Smooth muscle cell of bladder (primary cell): Measurements from ENCODE around the gene PROK1. TPM values are rescaled to one million over a fixed set of nuclear protein-coding genes. Genes with fewer than 3 reads are reported as not detected.

Experiments
- total RNA-seq: library from RNA; depleted of rRNA; stranded (reverse); fragments of >200 nt; gene quantifications from 2 replicates; pipeline ENCODE4 v1.2.3, GENCODE V29; 2014

PROK1 gene, protein sequence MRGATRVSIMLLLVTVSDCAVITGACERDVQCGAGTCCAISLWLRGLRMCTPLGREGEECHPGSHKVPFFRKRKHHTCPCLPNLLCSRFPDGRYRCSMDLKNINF
- total RNA-seq, result 0.14 TPM in 1 of 2 replicates, not detected in the other

DNA sequence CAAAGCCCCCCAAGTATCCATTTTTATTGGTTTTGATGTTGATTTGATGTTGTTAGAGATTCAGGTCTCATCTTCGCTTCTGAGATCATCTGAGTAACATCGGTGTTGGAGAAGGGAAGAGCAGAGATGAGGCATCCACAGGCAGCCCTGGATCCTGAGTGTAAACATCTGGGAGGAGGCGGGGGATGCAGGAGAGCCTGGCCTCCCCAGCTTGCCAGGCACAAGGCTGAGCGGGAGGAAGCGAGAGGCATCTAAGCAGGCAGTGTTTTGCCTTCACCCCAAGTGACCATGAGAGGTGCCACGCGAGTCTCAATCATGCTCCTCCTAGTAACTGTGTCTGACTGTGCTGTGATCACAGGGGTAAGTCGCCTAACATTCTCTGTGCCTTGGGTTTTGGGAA is at the start of gene PROK1:
Gene PROK1, plus strand, starts transcription at position 221 of the 400 bp plus-strand sequence. Its CDS starts 68 bp downstream, at position 289.

DNA sequence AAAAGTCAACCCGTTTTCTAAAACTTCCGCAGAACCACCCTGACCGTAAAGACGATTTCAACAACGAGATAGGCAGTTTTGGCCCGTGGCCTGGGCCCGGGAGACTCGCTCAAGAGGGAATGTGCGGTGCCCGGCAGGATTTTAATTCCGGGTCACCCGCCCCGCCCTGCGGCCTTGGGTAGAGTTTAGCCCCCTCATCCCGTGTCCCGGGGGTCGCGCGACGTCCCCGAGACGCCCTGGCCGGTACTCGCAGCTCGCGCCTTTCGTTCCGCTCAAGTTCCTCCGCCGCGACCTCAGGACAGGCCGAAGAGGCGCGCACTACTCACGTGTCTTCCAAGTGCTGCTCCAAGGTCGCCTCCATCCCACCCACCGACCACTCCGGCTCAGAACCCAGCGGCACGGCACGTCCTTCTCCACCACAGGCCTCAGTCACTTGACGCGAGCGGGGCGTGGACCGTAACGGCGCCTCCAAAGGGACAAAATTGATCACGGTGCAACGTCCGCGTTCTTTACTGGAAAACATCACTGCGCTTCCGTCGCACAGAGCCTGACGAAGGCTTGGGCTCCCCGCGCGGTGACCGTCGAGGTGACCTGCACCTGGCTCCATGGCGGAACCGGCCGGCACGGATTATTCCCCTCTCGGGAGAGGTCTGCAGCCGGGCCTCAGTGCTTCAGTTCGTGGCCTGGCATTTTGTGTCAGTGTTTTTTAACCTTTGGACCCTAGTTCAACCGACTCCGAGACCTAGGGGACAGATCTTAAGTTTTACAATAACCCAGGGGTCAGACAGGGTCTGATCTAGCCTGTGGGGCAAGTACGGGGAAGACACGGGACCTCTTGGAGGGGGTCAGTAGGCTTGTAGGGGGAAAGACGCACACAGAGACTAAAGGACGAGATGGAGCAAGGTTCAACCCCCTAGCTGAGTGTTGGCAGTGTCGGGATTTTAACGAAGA is 43.4 kb upstream of the PROK1 start, which contains the start of gene LAMTOR5:
Gene LAMTOR5, minus strand, starts transcription at position 435 of the 951 bp plus-strand sequence. Its CDS starts 74 bp downstream, at position 361.

Other genes starting within 250 kb of the PROK1 start
- gene KCNC4, start 240.8 kb upstream of the PROK1 start, total RNA-seq, result 0.57 and 2.8 TPM in 2 replicates
- gene RBM15, start 111.8 kb upstream of the PROK1 start, total RNA-seq, result 25.6 and 27.6 TPM in 2 replicates
- 91.4 and 414 TPM in 2 replicates for gene SLC16A4, start 60.1 kb upstream of the PROK1 start, total RNA-seq
- gene LAMTOR5, start 43.5 kb upstream of the PROK1 start, total RNA-seq, result 66.4 and 97.6 TPM in 2 replicates
- under 0.01 TPM in 1 of 2 replicates, not detected in the other for gene KCNA10, start 68.0 kb downstream of the PROK1 start, total RNA-seq
- under 0.01 TPM in 1 of 2 replicates, not detected in the other for gene KCNA2, start 155.2 kb downstream of the PROK1 start, total RNA-seq
- 0.14 and 0.18 TPM in 2 replicates for gene KCNA3, start 223.8 kb downstream of the PROK1 start, total RNA-seq